GM12874 (cell line): ENCODE results near the gene PRR35.

Experiments used
- TF ChIP-seq, protein P1 (sequence below): IDR thresholded peaks from 2 replicates; pipeline ENCODE4 v1.5.1; 2011; ENCODE audit warnings: low read depth, mild to moderate bottlenecking, control low read depth, low read length, moderate library complexity; ENCODE audit not compliant: insufficient read depth

PRR35 gene

DNA sequence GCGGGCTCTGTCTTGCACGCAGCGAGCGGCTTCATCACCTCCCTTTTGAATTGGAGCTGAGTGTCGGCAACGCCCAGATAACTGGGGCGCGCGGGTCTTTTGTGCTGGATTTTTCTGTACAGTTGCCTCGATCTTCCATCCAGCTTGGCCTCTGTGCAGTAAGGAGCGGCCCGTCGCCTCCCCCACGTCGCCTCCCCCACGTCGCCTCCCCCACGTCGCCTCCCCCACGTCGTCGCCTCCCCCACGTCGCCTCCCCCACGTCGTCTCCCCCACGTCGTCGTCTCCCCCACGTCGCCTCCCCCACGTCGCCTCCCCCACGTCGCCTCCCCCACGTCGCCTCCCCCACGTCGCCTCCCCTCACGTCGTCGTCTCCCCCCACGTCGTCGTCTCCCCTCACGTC is 15.7 kb upstream of the PRR35 start:
- TF ChIP-seq, protein P1, sequence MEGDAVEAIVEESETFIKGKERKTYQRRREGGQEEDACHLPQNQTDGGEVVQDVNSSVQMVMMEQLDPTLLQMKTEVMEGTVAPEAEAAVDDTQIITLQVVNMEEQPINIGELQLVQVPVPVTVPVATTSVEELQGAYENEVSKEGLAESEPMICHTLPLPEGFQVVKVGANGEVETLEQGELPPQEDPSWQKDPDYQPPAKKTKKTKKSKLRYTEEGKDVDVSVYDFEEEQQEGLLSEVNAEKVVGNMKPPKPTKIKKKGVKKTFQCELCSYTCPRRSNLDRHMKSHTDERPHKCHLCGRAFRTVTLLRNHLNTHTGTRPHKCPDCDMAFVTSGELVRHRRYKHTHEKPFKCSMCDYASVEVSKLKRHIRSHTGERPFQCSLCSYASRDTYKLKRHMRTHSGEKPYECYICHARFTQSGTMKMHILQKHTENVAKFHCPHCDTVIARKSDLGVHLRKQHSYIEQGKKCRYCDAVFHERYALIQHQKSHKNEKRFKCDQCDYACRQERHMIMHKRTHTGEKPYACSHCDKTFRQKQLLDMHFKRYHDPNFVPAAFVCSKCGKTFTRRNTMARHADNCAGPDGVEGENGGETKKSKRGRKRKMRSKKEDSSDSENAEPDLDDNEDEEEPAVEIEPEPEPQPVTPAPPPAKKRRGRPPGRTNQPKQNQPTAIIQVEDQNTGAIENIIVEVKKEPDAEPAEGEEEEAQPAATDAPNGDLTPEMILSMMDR: no peak

DNA sequence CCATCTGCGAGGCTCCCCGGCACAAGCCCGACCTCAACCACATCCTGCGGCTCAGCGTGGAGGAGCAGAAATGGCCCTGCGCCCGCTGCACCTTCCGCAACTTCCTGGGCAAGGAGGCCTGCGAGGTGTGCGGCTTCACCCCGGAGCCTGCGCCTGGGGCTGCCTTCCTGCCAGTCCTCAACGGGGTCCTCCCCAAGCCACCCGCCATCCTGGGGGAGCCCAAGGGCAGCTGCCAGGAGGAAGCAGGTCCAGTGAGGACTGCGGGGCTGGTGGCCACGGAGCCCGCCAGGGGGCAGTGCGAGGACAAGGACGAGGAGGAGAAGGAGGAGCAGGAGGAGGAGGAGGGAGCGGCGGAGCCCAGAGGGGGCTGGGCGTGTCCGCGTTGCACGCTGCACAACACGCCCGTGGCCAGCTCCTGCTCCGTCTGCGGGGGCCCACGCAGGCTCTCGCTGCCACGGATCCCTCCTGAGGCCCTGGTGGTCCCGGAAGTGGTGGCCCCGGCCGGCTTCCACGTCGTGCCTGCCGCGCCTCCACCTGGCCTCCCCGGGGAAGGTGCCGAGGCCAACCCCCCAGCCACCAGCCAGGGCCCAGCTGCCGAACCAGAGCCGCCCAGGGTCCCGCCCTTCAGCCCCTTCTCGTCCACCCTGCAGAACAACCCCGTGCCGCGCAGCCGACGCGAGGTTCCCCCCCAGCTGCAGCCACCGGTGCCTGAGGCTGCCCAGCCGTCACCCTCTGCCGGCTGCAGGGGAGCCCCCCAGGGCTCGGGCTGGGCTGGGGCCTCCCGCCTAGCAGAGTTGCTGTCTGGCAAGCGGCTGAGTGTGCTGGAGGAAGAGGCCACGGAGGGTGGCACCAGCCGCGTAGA is 13.1 kb upstream of the PRR35 start:
- TF ChIP-seq, protein P1: no peak

DNA sequence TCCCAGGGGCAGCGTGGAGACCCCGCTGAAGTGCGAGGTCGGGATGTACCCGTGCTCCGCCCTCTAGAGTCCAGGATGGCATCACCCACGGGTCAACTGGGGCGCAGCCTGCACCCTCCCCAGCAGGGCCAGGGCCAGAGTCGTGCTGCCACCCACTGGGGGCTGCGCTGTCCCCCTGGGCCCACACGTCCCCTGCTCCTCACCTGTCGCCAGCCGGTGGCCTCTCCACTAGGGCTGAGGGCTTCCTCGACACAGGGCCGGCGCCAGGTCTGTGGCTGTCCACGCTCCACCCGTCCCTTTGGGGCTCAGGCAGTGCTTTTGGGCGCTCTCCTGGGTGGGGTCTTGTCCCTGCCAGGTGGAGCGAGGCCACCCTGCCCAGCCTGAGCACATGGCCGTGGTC is 11.6 kb upstream of the PRR35 start:
- TF ChIP-seq, protein P1: no peak

DNA sequence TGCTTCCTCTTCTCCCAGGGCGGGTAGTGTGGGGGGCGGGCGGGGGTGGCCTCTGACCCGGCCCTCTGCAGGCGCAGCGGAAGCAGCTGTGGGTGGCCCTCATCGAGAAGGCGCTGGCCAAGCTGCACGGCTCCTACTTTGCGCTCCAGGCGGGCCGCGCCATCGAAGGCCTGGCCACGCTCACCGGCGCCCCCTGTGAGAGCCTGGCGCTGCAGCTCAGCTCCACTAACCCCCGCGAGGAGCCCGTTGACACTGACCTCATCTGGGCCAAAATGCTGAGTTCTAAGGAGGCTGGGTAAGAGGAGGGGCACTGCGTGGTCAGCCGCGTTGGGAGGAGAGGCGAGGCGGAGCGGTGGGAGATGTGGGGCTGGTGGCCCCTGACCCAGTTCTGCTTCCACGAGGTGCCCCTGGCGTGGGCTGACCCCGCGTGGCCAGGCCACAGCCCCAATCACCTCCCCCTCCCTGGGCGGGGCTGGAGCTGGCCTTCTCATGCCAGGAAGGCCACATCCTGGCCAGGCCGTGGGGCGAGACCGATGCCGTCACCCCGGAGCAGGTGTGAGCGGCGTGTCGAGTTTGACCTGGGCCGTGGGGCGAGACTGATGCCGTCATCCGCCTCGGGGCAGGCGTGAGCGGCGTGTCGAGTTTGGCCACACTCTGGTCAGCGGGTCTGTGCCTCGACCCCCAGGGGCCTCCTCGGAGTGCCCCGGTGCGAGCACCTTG is 10.5 kb upstream of the PRR35 start:
- TF ChIP-seq, protein P1: 0 out of 2 replicates have a peak, but pooled peaks have one; percentile 6

DNA sequence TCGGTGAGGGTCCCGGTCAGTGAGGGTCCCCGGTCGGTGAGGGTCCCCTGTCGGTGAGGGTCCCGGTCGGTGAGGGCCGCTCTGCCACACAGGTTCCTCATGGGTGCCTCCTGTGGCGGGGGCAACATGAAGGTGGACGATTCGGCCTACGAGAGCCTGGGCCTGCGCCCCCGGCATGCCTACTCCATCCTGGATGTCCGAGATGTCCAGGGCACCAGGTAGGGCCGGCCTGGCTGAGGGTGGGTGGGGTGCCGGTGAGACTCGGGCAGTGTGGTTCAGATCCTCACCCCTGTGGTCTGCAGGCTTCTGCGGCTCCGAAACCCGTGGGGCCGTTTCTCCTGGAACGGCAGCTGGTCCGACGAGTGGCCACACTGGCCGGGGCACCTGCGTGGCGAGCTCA is 9.0 kb upstream of the PRR35 start:
- TF ChIP-seq, protein P1: no peak

DNA sequence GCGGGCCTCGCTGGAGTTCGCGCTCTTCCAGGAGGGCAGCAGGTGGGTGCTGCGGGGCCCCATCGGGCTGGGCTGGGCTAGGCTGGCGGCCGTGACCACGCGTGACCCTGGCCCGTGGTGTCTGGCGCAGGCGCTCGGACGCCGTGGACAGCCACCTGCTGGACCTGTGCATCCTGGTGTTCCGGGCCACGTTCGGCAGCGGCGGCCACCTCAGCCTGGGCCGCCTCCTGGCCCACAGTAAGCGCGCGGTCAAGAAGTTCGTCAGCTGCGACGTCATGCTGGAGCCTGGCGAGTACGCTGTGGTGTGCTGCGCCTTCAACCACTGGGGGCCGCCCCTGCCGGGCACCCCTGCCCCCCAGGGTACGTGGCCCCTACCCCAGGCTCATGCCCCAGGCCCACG is 8.0 kb upstream of the PRR35 start:
- TF ChIP-seq, protein P1: no peak

DNA sequence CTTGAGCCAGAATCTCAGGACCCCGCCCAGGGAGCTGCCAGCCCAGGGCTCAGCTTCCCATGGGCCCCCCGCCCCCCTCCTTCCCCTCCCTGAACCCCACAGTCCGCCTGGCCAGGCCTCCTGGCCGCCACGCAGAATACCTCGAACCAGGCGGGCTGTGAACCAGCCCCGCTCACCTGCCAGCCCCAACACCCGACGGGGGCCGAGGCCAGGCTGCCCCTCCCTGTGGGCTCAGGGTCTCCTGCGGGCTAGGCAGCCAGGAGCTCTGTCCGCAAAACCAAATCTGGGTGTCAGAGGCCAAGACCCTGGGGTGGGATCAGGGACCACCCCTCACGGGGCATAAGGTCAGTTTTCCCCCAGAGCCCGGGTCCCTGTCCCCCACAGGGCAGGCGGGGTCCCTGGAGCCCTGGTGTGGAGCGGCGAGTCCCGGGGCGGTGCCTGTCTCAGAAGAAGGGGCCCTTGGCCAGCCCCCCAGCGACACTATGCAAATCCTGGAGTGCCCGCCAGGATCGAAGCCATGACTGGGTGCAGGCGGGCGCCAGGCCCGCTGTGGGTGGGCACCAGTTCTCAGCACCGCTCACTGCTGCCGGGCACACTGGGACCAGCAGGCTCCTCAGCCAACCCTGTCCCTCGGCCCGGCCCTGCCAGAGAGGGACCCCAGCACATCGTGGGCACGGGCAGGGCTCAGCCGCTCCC is 6.4 kb upstream of the PRR35 start:
- TF ChIP-seq, protein P1: no peak
